Pons (tissue), 1 donor: ENCODE measurements around the gene HOXD3.

Experiments
- DNase-seq: peaks from one replicate; pipeline ENCODE4 v3.0.0-alpha.2; 2016; ENCODE audit warnings: low spot score

The HOXD3 gene

DNA sequence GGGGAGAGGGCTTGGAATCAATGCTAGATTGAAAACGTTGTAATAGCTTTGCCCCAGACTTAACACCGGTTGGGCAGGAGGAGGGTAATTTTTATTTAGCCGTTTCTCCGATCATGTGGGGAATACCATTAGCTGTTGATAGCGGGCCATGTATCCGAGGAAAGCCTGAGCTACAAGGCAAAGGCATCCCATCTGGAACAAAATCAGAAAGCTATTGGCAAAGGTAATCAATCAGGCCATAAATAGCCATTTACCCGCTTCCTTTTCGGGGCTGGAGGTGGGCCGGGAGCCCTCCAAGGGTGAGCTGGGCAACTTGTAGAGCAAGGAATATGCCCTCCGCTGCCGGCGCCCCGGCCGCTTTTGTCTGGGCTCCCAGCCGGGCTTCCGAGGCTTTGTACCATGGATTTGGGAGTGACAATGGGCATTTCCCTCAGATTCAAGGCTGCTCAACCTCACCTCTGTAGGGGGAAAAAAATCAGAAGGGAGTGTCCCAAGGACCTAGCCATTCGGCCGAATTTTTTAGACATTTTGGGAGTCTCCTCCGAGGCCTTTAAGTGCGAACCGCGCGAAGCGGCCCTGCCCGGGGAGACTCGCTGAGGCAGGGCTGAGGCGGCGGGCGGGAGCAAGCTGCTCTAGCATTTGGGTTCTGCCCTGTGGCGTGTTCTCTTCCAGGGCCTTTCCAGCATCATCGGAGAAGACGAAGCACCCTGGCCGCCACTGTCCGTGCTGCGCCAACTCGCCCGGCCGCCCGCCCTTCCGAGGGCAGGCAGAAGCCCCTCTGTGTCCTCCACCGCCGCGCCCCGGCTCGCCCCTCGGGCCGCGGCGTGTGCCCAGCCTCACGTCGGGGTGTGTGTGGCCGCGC is 35.7 kb upstream of the HOXD3 start:
- no peak for DNase-seq

DNA sequence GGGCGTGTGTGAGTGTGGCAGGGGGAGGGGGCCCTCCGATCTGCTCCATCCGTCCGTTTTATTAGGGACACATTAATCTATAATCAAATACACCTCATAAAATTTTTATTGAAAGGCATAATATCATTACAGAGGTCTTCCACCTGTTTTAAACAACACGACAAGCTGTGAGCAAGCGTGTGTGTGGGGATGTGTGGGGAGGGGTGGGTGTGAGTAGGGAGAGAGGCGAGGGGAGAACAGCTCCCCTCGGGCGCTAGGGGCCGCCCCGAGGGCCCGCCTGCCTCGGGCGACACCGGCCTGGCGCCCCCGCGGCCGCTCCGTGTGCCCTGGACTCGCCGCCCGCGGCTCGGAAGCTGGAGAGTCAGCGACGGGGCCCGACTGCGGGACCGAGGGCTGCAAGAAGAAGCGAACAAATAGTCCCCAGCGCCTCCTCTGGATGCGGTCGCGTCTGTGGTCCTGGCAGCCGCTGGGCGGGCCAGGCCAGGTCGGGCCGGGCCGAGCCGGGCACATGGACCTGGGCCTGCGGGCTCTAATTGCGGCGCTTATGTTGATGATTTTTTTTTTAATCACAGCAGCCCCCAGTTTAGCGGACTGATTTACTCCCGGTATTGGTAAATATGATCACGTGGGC is 34.9 kb upstream of the HOXD3 start:
- DNase-seq = no peak

DNA sequence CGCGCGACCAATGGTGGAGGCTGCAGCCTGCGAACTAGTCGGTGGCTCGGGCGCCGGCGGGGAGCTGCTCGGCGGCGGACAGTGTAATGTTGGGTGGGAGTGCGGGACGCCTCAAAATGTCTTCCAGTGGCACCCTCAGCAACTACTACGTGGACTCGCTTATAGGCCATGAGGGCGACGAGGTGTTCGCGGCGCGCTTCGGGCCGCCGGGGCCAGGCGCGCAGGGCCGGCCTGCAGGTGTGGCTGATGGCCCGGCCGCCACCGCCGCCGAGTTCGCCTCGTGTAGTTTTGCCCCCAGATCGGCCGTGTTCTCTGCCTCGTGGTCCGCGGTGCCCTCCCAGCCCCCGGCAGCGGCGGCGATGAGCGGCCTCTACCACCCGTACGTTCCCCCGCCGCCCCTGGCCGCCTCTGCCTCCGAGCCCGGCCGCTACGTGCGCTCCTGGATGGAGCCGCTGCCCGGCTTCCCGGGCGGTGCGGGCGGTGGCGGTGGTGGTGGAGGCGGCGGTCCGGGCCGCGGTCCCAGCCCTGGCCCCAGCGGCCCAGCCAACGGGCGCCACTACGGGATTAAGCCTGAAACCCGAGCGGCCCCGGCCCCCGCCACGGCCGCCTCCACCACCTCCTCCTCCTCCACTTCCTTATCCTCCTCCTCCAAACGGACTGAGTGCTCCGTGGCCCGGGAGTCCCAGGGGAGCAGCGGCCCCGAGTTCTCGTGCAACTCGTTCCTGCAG is 34.3 kb upstream of the HOXD3 start, which contains the start of gene HOXD9:
TSS of gene HOXD9 (plus strand) at position 37 of the 728 bp plus-strand sequence. CDS start at position 87, 50 bp downstream.
- no peak for DNase-seq

DNA sequence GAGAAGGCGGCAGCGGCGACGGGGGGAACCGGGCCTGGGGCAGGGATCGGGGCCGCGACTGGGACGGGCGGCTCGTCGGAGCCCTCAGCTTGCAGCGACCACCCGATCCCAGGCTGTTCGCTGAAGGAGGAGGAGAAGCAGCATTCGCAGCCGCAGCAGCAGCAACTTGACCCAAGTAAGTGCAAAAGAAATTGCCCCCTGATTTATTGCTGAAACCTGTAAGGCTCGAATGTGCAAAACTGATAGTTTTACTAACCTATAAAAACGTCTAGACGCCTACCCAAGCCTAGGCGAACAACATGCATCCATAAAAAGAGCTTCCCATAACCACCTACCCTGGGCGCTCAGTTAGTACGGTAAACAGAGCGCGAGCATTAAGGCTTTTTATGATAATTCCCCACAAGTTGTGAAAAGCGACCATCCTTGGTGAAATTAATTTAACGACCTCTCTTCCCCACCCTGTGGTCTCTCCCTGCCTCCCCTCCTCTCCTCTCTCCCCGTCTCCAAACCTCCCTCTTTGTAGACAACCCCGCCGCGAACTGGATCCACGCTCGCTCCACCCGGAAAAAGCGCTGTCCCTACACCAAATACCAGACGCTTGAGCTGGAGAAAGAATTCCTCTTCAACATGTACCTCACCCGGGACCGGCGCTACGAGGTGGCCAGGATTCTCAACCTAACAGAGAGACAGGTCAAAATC is 33.5 kb upstream of the HOXD3 start:
- no peak for DNase-seq

DNA sequence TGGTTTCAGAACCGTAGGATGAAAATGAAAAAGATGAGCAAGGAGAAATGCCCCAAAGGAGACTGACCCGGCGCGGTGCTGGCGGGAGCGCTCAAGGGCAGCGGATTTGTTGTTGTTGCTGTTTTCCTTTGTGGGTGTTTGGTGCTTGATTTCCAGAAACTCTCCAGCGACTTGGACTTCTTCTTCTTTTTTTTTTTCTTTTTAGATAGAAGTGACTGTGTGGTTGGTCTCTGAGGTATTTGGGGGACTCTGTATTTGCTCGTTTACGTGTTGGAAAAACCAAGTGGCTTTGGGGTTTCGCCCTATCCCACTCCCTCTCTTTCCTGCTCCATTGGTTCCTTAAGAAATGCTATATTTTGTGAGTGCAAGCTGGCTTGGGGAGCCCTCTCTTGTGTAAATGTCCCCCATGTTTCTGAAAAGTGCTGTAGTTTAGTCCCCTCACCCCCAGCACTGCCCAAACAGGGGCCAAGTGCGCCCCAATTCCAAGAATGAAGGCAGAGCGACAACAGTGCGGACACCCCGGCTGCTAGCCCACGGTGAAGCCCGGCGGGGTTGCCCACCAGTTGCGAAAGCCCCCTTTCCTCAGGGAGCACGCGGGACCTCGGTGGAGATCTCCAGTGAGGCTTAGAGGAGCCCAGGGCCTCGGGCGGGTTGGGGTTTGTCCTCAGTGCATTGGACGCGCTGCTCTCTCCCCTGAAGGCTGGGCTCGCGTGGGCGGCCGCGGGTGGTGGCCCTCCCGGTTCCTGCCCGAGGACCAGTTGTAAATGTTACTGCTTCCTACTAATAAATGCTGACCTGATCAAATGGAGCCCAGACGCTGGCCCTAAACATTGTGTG is 32.8 kb upstream of the HOXD3 start:
- DNase-seq = no peak

DNA sequence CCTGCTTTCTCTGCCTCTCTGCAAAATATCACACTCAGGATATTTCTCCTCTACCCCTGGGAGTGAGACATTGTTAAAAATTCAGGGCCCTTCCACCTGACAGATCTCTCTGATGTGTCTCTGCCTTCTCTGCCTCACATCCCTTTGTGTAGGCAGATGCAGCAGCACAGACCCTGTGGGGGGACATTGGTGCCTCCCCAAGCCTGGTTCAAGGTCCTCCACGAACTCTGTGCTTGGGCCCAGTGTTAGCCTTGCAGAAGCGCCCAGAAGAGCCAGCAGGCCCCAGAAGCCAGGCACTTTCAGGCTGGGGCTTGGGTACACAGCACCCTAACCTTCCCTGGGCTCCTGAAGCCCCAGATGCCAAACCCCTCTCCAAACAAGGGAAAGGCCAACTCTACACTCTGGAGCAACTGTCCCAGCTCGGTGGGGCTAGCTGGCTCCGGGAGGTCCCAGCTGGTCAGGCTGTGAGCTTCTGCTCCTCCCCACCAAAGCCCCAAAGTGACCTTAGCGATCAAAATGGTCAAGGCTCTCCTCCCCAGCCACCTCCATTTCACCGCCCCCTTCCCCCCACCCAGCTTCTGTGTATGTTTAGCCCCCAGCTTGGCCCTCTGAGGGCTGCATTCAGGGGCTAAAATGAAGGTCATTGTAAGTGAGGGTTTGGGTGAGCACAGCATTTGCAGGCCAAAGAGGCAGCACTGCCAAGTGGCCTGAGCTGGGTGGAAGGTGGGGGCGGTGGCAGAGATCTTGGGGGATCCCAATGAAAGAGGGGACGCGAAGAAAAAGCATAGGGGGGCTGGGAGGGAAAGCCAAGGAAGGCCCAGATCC is 31.9 kb upstream of the HOXD3 start:
- no peak for DNase-seq

DNA sequence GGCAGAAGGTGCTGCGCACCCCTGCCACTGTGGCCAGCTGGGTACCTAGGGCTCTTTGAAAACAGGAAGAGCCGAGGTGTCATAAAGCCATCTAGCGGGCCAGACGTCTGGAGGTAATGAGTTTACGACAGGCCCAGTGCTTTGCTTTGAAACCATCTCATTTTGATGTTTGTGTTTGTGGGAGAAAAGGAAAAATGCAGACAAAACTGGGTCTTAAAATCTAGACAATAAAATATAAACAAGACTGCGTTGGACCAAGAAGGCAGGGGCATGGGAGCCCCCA is 31.4 kb upstream of the HOXD3 start:
- DNase-seq = no peak

DNA sequence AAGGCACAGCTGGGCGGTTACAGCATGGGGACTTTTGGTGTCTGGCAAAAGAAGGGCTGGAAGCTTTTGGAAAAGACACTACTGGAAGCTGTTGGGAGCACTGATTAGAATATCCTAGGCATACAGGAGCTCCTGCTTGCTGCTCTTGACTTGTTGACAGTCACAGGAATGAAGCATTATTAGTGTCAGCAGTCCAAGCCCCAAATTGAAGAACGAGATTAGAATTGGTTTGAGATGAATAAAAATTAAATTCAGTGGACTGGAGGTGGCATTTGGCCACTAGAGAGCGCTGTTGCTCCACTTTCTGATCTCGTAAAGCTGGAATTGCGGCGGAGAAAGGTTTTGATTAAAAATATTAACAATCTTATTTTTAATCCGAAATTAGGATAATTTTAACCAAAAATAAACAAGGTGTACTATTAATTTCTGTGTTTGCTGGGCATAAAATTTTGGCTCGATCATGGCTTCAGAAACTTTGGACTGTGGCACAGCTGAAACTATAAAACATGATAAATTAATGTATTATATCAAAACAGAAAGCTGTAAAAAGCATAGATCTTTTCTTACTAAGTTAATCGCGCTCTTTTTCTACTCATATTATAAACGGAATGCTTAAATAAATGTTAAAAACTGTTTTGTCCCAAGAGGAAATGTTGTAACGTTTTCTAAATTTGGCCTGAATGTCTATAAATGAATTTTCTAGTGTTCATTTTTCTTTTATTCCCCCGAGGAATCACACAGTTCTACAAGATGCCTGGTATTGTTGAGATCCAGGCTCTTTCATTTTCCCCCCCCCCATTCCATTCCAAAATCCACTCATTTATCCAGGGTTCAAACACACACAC is 30.0 kb upstream of the HOXD3 start:
- DNase-seq = peak; percentile 65

DNA sequence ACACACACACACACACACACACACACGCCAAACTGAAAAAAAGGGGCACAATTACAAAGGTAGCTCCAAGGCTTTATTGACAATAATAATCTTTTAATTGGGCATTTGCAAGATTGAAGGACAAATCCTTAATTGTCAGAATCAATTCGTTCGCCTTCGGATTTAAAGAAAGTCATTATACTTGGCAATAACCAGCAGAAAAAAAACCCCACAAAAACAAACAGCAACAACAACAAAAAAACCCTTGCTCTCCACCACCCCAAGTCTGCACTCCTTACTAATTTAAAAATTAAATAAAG is 29.4 kb upstream of the HOXD3 start:
- DNase-seq = no peak

DNA sequence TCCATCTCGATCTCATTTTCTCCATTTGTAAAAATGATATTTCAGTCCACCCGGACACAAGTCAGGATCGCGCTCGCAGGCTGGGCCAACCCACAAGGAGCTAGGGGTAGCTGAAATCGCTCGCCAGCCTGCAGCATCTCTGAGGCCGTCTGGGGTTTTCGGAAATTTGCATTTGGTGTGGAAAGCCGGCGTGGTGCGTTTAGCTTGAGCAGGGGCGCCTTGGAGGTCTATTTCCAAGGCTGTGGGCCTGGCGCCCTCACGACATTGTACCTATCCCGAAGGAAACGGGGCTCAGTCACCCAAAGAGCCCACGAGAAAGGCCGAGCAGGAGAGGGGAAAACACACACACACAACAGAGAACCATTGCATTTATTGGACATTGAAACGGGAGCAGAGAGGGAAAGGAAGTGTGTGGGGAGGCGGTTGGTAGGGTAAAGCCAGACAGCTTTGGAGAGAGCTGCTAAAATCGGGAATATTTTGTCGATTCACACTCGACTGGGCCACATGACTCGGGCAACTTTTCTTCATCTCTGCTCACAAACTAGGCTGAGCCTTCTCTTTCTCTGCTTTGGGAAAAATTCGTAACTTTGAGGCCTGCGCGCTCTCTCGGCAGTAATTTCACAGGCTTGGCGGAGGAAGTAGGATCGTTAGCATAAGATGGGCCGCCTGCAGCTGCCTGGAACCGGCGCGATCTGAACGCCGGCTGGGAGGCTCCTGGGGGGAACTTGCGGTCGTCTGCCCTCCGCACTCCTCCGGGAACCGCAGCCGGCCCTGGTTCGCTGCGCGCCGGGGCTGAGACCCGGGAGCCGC is 28.7 kb upstream of the HOXD3 start:
- no peak for DNase-seq

DNA sequence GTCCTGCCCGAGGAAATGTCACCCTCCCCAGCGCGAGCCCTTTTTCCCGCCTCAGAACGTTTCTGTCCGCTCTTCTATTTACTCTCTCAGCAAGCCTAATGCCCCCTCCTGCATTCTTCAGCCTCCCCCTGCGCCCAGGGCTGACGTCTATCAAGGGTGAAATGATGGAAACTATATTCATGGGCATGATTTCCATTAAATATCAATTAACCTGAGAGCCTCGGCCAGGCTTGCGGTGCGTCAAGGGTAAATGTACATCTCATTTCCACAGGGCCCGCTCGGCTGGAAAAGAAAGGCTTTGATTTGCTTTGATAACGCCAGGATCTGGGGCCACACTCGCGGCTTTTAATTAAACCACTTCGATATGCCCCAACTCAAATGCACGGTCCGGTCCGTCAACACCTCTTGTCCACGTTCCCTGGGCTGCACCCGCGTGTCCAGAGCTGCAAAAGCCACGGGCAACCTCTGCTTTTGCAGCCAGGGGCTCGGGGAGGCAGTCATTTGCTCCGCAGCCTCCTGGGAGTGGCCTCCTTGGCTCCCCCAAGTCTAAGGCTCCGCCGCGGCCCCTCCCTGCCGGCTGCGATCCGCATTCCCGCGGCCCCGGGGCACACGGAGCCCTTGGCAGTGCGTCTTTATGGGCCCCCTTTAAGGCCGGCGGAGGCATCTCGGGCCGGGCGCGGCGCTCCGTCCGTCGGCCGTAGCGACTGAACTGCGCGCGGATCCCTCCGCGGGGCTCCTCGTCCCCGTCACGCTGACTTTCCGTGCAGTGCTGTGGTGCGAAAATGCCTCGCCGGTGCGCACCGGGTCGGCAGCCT is 27.9 kb upstream of the HOXD3 start, which contains the start of gene HOXD8:
TSS of gene HOXD8 (plus strand) at position 724 of the 815 bp plus-strand sequence. CDS start 662 bp downstream, outside the sequence.
- DNase-seq = no peak

DNA sequence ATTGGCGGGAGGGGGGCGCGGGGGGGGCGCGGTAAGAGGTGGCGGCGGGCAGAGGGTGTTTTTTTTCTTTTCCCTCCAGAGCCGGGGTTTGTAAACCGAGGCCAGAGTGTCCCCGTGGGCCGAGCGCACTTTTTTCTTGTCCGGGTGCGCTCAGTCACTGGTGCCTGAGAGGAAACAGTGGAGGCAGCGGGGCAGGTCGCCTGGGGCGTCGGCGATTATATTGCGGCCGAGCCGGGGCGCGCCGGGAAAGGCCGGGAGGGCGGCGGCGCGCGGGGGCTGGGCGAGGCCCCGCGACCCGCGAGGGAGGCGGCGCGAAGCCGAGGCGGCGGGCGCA is 27.3 kb upstream of the HOXD3 start:
- DNase-seq = no peak

DNA sequence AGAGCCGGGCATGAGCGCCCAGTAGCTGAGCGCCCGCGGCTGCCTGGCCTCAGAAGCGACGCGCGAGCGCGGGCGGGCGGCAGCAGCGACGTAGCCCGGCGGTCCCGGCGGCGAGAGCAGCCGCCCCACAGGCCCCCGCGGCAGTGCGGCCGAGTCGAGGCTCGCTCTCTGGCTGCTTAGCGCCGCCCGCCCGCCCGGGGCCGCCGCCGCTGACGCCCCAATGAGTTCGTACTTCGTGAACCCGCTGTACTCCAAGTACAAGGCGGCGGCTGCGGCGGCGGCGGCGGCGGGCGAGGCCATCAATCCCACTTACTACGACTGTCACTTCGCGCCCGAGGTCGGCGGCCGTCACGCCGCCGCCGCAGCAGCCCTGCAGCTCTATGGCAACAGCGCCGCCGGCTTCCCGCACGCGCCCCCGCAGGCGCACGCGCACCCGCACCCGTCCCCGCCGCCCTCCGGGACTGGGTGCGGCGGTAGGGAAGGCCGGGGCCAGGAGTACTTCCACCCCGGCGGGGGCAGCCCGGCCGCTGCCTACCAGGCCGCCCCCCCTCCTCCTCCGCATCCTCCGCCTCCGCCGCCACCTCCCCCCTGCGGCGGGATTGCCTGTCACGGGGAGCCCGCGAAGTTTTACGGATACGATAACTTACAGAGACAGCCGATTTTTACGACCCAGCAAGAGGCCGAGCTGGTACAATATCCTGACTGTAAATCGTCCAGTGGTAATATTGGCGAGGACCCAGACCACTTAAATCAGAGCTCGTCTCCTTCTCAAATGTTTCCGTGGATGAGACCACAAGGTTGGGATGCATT is 26.8 kb upstream of the HOXD3 start:
- DNase-seq = no peak

DNA sequence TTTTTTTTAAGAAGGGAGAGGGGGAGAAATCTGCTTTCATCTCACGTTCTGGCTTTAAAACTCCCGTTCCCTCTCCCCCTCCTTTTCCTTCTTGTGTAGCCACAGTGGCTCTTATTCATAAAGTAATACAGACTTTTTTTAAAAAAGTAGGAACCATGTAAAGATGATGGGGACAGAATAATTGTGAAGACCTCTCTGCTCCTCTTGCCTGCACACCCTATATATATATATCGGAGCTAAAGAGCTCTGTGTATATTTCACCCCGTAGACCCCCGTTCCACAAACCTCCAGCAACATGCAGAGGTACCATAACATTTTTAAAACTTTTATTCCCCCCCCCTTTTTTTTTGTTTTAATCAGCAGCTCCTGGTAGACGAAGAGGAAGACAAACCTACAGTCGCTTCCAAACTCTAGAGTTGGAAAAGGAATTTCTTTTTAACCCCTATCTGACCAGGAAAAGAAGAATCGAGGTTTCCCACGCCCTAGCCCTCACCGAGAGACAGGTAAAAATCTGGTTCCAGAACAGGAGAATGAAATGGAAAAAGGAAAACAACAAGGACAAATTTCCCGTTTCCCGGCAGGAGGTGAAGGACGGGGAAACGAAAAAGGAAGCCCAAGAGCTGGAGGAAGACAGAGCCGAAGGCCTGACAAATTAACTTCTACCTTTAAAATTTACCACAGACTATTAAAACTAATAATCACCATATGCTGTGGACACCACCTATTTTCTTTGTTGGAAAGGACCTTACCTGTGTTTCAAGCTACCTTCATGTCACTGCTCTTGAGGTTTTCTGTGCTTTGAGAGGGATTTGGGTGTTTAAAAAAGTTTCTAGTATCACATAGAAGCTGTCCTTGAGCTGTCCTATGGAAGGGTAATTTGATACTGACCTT is 25.9 kb upstream of the HOXD3 start:
- no peak for DNase-seq

DNA sequence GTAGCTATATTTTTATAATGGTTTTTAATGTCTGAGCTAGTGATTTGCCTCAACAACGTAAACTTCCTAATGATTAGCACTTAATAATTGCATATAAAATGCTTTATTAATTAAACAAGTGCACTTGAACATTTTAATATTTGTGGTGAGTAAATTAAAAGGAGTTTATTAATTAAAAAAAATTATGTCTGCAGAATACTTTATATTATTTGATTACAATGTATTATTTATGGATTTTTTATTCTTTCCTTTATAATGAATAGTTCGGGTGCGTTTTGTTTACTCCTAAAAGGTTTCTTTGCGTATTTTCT is 25.3 kb upstream of the HOXD3 start:
- DNase-seq = no peak
